Stimulated activated CD4-positive, alpha-beta T cell treated with anti-CD3 and anti-CD28 coated beads, Interleukin-2, amount 100 ng/mL, for 48 hours (primary cell): ENCODE data around the gene DCST2.

Experiments used
- DNase-seq, 2 donors: peaks; one replicate each; pipeline ENCODE4 v3.0.0-alpha.2; 2020

The DCST2 gene

GRCh38 chr1:155033524-155033923 is at the start of gene DCST2, which contains the start of gene DCST1:
Gene DCST2, minus strand, starts transcription at chr1:155033781. Its CDS starts 80 bp downstream, at chr1:155033701.
Gene DCST1, plus strand, starts transcription at chr1:155033824. Its CDS starts 213 bp downstream, at chr1:155034037.
- no peak for DNase-seq

- DNase-seq, result no peak
Measured at GRCh38 chr1:155083052-155083541, 49.5 kb upstream of the DCST2 start.

GRCh38 chr1:155082301-155083051 is 48.9 kb upstream of the DCST2 start:
- DNase-seq, result no peak

GRCh38 chr1:155081472-155082300 is 48.1 kb upstream of the DCST2 start:
- DNase-seq, result peak in 1 of 2 donors; percentile 32

- peak in 1 of 2 donors; percentile 31 for DNase-seq
Measured at GRCh38 chr1:155080312-155081228, 47.0 kb upstream of the DCST2 start.

- DNase-seq, result no peak
Measured at GRCh38 chr1:155079487-155080311, 46.1 kb upstream of the DCST2 start.

GRCh38 chr1:155079210-155079486 is 45.6 kb upstream of the DCST2 start:
- DNase-seq, result no peak

- DNase-seq, result peak; percentile 54 to 70
Measured at GRCh38 chr1:155078469-155079209, 45.1 kb upstream of the DCST2 start, which contains the start of gene EFNA3. Gene EFNA3, plus strand, starts transcription at chr1:155078837. Its CDS starts 105 bp downstream, at chr1:155078942.

GRCh38 chr1:155077758-155078445 is 44.3 kb upstream of the DCST2 start:
- DNase-seq, result no peak

GRCh38 chr1:155077346-155077745 is 43.8 kb upstream of the DCST2 start:
- no peak for DNase-seq

- DNase-seq, result no peak
Measured at GRCh38 chr1:155076371-155076770, 42.8 kb upstream of the DCST2 start.

- no peak for DNase-seq
Measured at GRCh38 chr1:155075535-155075934, 42.0 kb upstream of the DCST2 start.

- DNase-seq, result no peak
Measured at GRCh38 chr1:155073377-155074242, 40.0 kb upstream of the DCST2 start.

GRCh38 chr1:155072531-155073289 is 39.1 kb upstream of the DCST2 start:
- no peak for DNase-seq

GRCh38 chr1:155071701-155072100 is 38.1 kb upstream of the DCST2 start:
- DNase-seq, result no peak

GRCh38 chr1:155070721-155071569 is 37.4 kb upstream of the DCST2 start:
- DNase-seq, result peak; percentile 67

- DNase-seq, result no peak
Measured at GRCh38 chr1:155070158-155070621, 36.6 kb upstream of the DCST2 start.
